ENCODE data around the gene HTR3C.

HTR3C gene

DNA sequence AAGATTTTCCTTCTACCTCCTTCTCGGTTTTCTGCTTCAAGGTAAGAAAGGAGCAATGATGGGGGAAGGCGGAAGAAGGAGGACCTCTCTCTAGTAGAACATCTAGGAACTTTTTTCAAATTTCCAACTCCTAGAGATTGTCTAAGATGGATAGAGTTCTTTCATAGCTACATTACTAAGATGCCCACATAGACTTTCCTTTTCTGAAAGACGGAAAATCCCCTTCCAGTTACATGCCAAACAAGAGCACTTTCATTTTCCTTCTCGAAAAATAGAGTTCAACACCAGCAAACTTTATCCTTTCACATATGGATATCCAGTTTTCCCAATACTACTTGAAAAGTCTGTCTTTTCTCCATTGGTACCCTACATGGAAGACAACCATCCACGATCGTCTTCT is 44.7 kb downstream of the HTR3C start:
- no peak for DNase-seq

DNA sequence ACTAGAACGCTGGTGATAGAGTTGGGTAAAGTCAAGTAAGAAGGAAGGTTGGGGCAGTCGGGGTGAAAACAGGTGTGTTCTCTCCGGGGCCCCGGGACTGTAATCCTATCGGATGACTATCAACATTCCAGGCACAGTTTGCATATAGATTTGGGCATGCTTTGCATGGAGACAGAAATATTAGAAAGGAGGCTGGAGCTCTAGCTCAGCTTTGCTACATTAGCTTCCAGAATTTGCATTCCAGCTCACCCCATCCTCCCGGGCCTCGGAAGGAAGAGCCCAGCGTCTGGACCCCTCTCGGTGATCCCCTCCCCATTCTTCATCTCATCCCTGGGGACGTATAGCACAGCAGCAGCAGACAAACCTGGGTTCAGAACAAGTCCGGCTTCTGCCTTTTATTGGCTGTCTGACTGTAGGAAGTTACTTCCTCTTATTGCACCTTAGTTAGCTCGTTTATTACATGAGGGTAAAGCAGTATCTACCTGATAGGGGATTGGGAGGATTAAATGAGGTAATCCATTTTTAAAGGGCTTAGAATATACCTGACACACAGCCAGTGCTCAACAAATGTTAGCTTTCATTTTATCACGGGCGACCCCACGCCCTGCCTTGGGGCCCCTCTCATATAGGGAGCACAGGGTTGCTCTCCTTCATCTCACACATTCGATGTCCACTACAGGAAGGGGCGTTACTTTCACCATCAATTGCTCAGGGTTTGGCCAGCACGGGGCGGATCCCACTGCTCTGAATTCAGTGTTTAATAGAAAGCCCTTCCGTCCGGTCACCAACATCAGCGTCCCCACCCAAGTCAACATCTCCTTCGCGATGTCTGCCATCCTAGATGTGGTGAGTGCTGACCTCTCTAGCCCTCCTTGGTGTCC is 47.2 kb downstream of the HTR3C start:
- DNase-seq: no peak
